GM23248 (cell line): ENCODE measurements around the gene RBMS1.

Experiments
- EZH2 ChIP-seq: fragments of 200-600 bp; sonication (generic); IDR thresholded peaks from 2 replicates; pipeline ENCODE4 v1.6.1; 2018; ENCODE audit warnings: antibody characterized with exemption, mild to moderate bottlenecking; ENCODE audit not compliant: insufficient read depth, poor library complexity, severe bottlenecking
- EZH2phosphoT487 ChIP-seq: fragments of 200-600 bp; sonication (generic); IDR thresholded peaks from 2 replicates; pipeline ENCODE4 v1.6.1; 2018; ENCODE audit warnings: antibody characterized with exemption, moderate library complexity, mild to moderate bottlenecking, low read depth; ENCODE audit not compliant: insufficient read depth

- no peak for TF ChIP-seq EZH2phosphoT487
- no peak for TF ChIP-seq EZH2
Observed at GRCh38 chr2:160371251-160372009, 122.2 kb downstream of the RBMS1 start.
